ENCODE measurements around the gene PROP1.
"Not testable (repeated sequence)": the region's sequence is repeated elsewhere in the genome, so short reads cannot be mapped to it uniquely, and the experiment has no call there.

The PROP1 gene

DNA sequence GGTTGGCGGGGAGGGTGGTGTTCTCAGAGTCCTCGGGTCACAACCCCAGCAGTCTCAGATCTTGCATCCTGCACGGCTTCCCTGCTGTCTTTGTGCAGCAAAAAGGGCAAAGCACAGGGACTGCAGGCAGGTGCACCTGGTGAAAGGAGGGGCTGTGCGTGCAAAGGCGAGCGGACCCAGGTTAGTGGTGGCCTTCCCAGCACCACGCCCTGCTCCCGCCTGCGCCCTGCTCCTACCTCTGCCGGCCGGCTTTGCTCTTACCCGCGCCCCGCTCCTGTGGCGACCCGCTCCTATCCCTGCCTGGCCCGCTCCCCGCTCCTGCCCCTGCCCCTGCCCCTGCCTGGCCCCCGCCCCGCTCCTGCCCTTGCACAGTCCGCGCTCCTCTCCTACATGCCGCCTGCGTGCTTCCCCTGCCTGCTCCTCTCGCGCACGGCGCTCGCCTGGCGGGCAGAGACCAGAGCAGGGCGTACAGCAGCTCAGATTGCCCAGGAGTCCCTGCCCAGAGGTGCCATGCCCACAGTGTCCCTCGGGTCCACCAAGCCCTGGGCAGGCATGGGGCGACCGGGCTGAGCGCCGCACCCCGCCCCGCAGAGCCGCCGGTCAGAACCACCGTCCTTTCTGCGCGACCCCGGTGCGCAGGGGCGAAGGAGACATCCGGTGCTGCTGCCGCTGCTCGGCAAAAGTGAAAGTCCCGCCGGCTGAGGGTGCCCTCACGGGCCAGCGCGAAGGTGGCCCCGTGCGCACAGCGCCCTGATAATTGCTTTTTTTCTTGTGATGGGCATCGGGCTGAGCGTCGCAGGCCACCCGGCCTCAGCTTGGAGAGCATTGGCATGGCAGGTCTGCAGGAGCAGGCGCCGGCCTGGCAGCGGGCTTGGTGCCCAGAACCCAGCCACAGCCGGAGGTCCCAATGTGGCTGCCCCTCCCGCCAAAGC is 52.0 kb downstream of the PROP1 start:
- DNase-seq, result not testable (repeated sequence)

DNA sequence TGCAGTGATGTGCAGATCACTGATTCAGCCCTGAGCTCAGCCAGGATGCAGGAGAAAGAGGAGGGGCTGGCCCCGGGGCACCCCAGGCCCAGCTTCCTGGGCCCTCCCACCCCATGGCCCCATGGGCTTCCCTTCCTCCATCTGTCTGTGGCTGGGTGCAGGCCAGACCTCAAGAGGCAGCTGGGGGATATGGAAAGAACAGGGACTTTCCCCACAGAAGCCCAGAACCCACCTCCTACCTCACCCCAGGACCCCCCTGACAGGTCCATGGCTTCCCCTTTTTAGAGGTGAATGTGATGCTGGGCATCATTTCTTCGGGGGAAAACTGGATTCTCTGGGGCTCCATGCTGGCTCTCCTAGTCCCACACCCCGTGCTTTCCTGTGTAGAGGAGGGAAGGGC is 53.1 kb downstream of the PROP1 start:
- not testable (repeated sequence) for DNase-seq
